ENCODE measurements around the gene SFR1.
A peak's percentile ranks its signal among the peaks of the same experiment; 100 is the strongest.

Gene SFR1

GRCh38 chr10:104121485-104122224 is at the start of gene SFR1:
SFR1 (plus strand) TSS chr10:104122171; CDS start chr10:104122184, 13 bp downstream.
- DNase-seq, result peak; percentile 98 to 99

- DNase-seq, result no peak
Measured at GRCh38 chr10:104072786-104073185, 49.2 kb upstream of the SFR1 start.

GRCh38 chr10:104074505-104074904 is 47.5 kb upstream of the SFR1 start:
- DNase-seq, result no peak

- no peak for DNase-seq
Measured at GRCh38 chr10:104076743-104077160, 45.2 kb upstream of the SFR1 start.

GRCh38 chr10:104077247-104077646 is 44.7 kb upstream of the SFR1 start:
- no peak for DNase-seq

GRCh38 chr10:104077663-104078151 is 44.3 kb upstream of the SFR1 start:
- no peak for DNase-seq

- no peak for DNase-seq
Measured at GRCh38 chr10:104080762-104081161, 41.2 kb upstream of the SFR1 start.

GRCh38 chr10:104081998-104082397 is 40.0 kb upstream of the SFR1 start:
- no peak for DNase-seq

- no peak for DNase-seq
Measured at GRCh38 chr10:104084482-104085142, 37.4 kb upstream of the SFR1 start.

- DNase-seq, result no peak
Measured at GRCh38 chr10:104085801-104086400, 36.1 kb upstream of the SFR1 start, which contains the start of gene COL17A1. COL17A1 (minus strand) TSS chr10:104085880; CDS start chr10:104080673, 5,207 bp downstream.

- no peak for DNase-seq
Measured at GRCh38 chr10:104088239-104088638, 33.7 kb upstream of the SFR1 start.

GRCh38 chr10:104089621-104090020 is 32.4 kb upstream of the SFR1 start:
- no peak for DNase-seq

- DNase-seq, result no peak
Measured at GRCh38 chr10:104090611-104091010, 31.4 kb upstream of the SFR1 start.

GRCh38 chr10:104092749-104093148 is 29.2 kb upstream of the SFR1 start:
- no peak for DNase-seq

GRCh38 chr10:104096692-104097091 is 25.3 kb upstream of the SFR1 start:
- DNase-seq, result no peak

GRCh38 chr10:104098358-104098925 is 23.5 kb upstream of the SFR1 start:
- DNase-seq, result no peak

- no peak for DNase-seq
Measured at GRCh38 chr10:104099269-104099668, 22.7 kb upstream of the SFR1 start.

- DNase-seq, result no peak
Measured at GRCh38 chr10:104099941-104100340, 22.0 kb upstream of the SFR1 start.

GRCh38 chr10:104100795-104101194 is 21.2 kb upstream of the SFR1 start:
- no peak for DNase-seq

GRCh38 chr10:104101902-104102301 is 20.1 kb upstream of the SFR1 start:
- no peak for DNase-seq

- no peak for DNase-seq
Measured at GRCh38 chr10:104103956-104104355, 18.0 kb upstream of the SFR1 start.

GRCh38 chr10:104104418-104104817 is 17.6 kb upstream of the SFR1 start:
- DNase-seq, result no peak

- no peak for DNase-seq
Measured at GRCh38 chr10:104104926-104105325, 17.0 kb upstream of the SFR1 start.
